Neutrophil (primary cell): ENCODE measurements around the gene PDE7B.

ENCODE experiments used
- H3K27ac ChIP-seq: fragments of 200-600 bp; sonication (generic); 2 replicates; pipeline ENCODE4 v1.5.1; 2016; ENCODE audit warnings: mild to moderate bottlenecking, moderate library complexity
- H3K27me3 ChIP-seq: fragments of 200-600 bp; sonication (generic); 2 replicates; pipeline ENCODE4 v1.6.0; 2016; ENCODE audit warnings: mild to moderate bottlenecking
- H3K36me3 ChIP-seq: fragments of 200-600 bp; sonication (generic); 2 replicates; pipeline ENCODE4 v1.5.1; 2017
- H3K4me1 ChIP-seq, 2 experiments: fragments of 200-600 bp in 1 of 2; sonication (generic) in 1 of 2; 1 replicate in 1 of 2; 2 replicates in 1 of 2; pipeline versions ENCODE4 v1.5.1 to v1.6.1; 2013 to 2016; ENCODE audit warnings: low read depth in 1 of 2, low read length in 1 of 2, mild to moderate bottlenecking in 1 of 2, moderate library complexity in 1 of 2; ENCODE audit not compliant: control insufficient read depth in 1 of 2, insufficient read depth in 1 of 2
- H3K4me3 ChIP-seq, 2 experiments: fragments of 200-600 bp in 1 of 2; sonication (generic) in 1 of 2; 1 replicate in 1 of 2; 2 replicates in 1 of 2; pipeline ENCODE4 v1.5.1; 2013 to 2016; ENCODE audit warnings: low read depth in 1 of 2, low read length in 1 of 2, mild to moderate bottlenecking in 1 of 2, moderate library complexity in 1 of 2
- H3K9me3 ChIP-seq: fragments of 200-600 bp; sonication (generic); 2 replicates; pipeline ENCODE4 v1.5.1; 2016
- TF ChIP-seq, protein P1 (sequence below): fragments of 200-600 bp; sonication (generic); IDR thresholded peaks from 2 replicates; pipeline ENCODE4 v1.5.1; 2016; ENCODE audit warnings: antibody characterized with exemption

PDE7B gene

DNA sequence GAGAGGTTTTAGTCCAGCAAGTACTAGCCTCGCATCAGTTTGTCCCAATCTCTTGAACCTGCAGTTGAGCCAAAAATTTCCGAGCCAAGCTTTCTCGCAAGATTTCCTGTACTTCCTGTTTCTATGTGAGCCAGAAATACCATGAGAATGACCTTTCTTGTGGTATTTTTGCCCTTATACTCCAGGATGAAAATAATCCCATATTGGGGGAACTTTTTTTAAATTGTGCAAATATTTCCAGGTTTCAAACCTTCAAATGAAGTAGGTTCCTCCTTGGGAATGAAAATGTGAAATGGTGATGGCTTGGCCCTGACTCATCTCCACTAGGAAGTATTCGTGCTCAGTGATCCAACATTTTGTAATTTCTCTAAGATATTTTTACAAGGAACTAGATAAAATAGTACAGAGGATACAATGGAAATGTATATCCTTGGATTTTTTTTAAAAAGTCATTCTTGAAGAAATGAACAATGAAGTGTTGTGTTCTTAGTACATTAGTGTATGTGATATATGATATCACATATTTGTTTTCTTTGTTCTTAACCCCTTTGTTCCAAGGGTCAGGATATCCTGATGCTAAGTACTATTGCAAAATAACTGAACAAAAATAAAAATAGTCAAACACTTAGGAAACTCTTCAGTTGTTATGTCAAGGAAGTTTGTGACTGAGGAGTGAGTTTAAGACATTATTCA lies 184.0 kb downstream of the PDE7B start:
- Histone ChIP-seq H3K27ac (no peak overlapping the region), H3K4me1 (peaks cover 0 to 5% of the 10 kb centered on the region in 2 experiments), H3K4me3 (no peak overlapping the region)

DNA sequence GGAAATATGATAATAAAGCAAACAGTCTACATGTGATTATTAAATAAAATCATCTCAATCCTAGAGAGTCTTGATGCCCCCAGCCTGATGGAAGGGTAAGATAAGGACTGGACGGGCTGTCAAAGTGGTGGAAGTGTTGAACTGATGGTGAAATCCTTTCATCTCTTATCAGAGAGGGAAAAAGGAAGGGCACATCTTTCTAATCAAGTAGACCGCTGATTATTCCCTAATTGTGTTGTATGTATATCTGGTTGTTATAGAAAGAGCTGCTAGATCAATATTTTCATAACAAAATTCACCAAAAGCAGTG lies 184.5 kb downstream of the PDE7B start:
- Histone ChIP-seq H3K9me3 (no peaks in the 10 kb centered on the region), H3K36me3 (no peaks in the 10 kb centered on the region), H3K4me1 (peaks cover 0 to 5% of the 10 kb centered on the region in 2 experiments), H3K27me3 (no peaks in the 10 kb centered on the region), H3K4me3 (no peak overlapping the region), H3K27ac (no peak overlapping the region)
- TF ChIP-seq, protein P1, sequence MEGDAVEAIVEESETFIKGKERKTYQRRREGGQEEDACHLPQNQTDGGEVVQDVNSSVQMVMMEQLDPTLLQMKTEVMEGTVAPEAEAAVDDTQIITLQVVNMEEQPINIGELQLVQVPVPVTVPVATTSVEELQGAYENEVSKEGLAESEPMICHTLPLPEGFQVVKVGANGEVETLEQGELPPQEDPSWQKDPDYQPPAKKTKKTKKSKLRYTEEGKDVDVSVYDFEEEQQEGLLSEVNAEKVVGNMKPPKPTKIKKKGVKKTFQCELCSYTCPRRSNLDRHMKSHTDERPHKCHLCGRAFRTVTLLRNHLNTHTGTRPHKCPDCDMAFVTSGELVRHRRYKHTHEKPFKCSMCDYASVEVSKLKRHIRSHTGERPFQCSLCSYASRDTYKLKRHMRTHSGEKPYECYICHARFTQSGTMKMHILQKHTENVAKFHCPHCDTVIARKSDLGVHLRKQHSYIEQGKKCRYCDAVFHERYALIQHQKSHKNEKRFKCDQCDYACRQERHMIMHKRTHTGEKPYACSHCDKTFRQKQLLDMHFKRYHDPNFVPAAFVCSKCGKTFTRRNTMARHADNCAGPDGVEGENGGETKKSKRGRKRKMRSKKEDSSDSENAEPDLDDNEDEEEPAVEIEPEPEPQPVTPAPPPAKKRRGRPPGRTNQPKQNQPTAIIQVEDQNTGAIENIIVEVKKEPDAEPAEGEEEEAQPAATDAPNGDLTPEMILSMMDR: no peak

More for the DNA sequence above, 184.0 kb downstream of the PDE7B start:
- TF ChIP-seq, protein P1: no peak
- H3K9me3 ChIP-seq: no peaks in the 10 kb centered on the region
- no peaks in the 10 kb centered on the region for H3K27me3 ChIP-seq
- H3K36me3 ChIP-seq: no peaks in the 10 kb centered on the region

- TF ChIP-seq, protein P1: no peak
- Histone ChIP-seq H3K4me3 (no peak overlapping the region), H3K27ac (no peak overlapping the region), H3K9me3 (no peaks in the 10 kb centered on the region), H3K36me3 (no peaks in the 10 kb centered on the region), H3K27me3 (no peaks in the 10 kb centered on the region), H3K4me1 (peaks cover 0 to 5% of the 10 kb centered on the region in 2 experiments)
These were observed 185.1 kb downstream of the PDE7B start for GRCh38 chr6:136036601-136037000.

DNA sequence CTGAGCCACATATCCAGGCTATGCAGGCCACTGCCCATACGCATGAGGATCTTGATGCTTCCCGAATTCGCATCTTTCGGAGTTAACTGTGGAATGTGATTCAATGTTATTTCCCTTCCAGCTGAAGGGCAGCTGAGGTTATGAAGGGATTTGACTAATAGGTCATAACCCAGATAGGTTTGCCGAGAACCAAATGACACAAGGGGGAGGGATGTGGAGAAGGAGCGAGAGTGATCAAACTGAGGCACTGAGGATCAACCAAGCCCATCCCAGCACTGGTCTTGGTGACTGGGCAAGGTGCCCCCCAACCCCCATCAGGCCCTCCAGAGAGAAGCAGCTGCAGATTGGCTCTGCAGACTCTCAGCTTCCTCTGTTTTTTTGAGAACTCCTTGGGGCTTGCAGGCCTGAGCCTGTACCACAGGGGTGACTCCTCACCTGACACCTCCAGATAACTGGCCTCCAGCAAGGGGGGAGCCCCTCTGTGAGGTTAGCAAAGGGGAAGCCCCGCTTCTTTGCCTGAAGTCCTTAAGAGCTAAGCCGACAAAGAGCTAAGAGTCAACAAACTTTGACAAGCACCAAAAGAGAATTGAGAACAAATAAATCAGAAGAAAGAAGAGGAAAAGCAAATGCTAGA lies 185.9 kb downstream of the PDE7B start:
- Histone ChIP-seq H3K27ac (no peak overlapping the region), H3K27me3 (no peaks in the 10 kb centered on the region), H3K4me1 (peaks cover 0 to 5% of the 10 kb centered on the region in 2 experiments), H3K4me3 (no peak overlapping the region), H3K36me3 (no peaks in the 10 kb centered on the region), H3K9me3 (no peaks in the 10 kb centered on the region)
- TF ChIP-seq, protein P1: no peak

GRCh38 chr6:136037876-136038460 lies 186.5 kb downstream of the PDE7B start:
- no peak overlapping the region for H3K27ac ChIP-seq
- TF ChIP-seq, protein P1: no peak
- H3K4me1 ChIP-seq: peaks cover 0 to 5% of the 10 kb centered on the region in 2 experiments
- no peaks in the 10 kb centered on the region for H3K27me3 ChIP-seq
- no peaks in the 10 kb centered on the region for H3K36me3 ChIP-seq
- no peak overlapping the region for H3K4me3 ChIP-seq
- no peaks in the 10 kb centered on the region for H3K9me3 ChIP-seq
